Activated naive CD4-positive, alpha-beta T cell treated with anti-CD3 and anti-CD28 coated beads for 36 hours (primary cell): Measurements from ENCODE around the gene DCANP1. TPM values are rescaled to one million over a fixed set of nuclear protein-coding genes. Genes with fewer than 3 reads are reported as not detected.

ENCODE experiments used
- CTCF ChIA-PET: fragments of 350-600 bp; sonication (Branson Sonifier 250); formaldehyde crosslinking; loops from one replicate; lab custom pipeline; 2021; ENCODE audit warnings: antibody characterized with exemption; lab: Charles Lee
- DNase-seq: peaks from one replicate; pipeline ENCODE4 v3.0.0-alpha.2; 2020
- H3K27ac Mint-ChIP-seq: one replicate; pipeline ENCODE4 v1.8.0; 2021; ENCODE audit warnings: mild to moderate bottlenecking, mixed read lengths
- H3K27me3 Mint-ChIP-seq: one replicate; pipeline ENCODE4 v1.8.0; 2021; ENCODE audit warnings: low read depth, mixed read lengths
- H3K36me3 Mint-ChIP-seq: one replicate; pipeline ENCODE4 v1.8.0; 2021; ENCODE audit warnings: low read depth, mixed read lengths
- H3K4me1 Mint-ChIP-seq: one replicate; pipeline ENCODE4 v1.8.0; 2021; ENCODE audit warnings: low read depth, mixed read lengths
- H3K4me3 Mint-ChIP-seq: one replicate; pipeline ENCODE4 v1.8.0; 2021; ENCODE audit warnings: mild to moderate bottlenecking, moderate library complexity, mixed read lengths
- H3K9me3 Mint-ChIP-seq: one replicate; pipeline ENCODE4 v1.8.0; 2021; ENCODE audit warnings: mixed read lengths
- intact Hi-C: fragments of 100-400 bp; cut with micrococcal nuclease; formaldehyde crosslinking; loops from one replicate; pipeline ENCODE4 v1.15.1; 2023
- total RNA-seq, 2 experiments: library from RNA; stranded (reverse); gene quantifications; one replicate each; pipeline ENCODE4 v1.2.3, GENCODE V29; 2021

DCANP1 gene
- total RNA-seq, 2 experiments from 2014 or later: not detected

DNA sequence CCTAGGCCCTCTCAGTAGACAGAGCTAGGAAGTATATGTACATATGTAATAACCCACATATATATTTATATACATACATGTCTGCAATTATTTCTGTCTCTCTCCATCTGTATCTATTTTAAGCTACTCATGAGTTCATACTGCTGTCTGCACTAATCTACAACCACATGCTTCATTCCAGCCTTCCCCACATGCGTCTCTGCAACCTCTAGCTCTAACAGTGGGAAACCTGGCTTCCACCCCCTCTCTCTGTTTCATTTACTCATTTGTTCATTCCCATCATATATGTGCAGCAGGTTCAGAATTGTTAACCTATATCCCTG is 23.3 kb downstream of the DCANP1 start:
- CTCF ChIA-PET: interaction anchor here (0.8 to 2.4 kb wide), 3 partner anchors 19 to 142 kb away, joined by 3 to 10 read pairs (median 3); no protein-coding TSS in a partner anchor
- DNase-seq: no peak
- Mint-ChIP-seq H3K27me3 (peaks cover 6% of the 10 kb centered on the region), H3K4me1 (peaks cover 3% of the 10 kb centered on the region), H3K27ac (no peak overlapping the region), H3K9me3 (peaks cover 9% of the 10 kb centered on the region), H3K4me3 (no peak overlapping the region), H3K36me3 (peaks cover 2% of the 10 kb centered on the region)
- intact Hi-C loops: no loop called here

DNA sequence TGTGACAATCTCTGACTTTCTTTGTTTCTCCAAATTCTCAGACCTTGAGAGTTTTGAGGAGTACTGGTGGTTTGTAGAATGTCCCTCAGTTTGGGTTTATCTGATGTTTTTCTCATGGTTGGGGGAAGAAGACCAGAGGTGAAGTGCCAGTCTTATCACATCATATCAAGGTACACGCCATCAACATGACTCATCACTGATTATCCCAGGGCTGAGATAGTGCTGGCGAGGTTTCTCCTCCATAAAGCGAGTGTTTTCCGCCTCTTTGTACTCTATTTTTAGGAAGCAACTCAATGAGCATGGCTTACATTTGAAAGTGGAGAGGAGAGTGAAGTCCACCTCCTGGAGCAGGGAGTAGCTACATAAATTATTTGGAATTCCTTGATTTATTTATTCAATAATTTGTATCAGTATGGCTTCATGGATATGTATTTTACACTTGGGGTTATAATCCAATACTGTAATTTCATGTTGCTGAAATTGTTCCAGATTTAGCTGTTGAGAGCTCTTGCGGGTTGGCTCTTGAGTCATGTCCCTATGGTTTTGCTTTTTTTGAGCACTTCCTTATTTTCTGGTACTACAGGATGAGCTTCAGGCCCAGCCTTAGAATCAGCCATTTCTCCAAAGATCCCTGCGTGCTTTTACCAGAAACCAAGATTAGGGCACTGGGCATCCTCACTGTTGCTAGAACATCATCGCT is 23.9 kb downstream of the DCANP1 start:
- CTCF ChIA-PET: interaction anchor here (0.6 to 1.0 kb wide), 3 partner anchors 19 to 439 kb away, joined by 3 read pairs; no protein-coding TSS in a partner anchor
- no peak overlapping the region for H3K27ac Mint-ChIP-seq
- no peak overlapping the region for H3K4me3 Mint-ChIP-seq
- H3K9me3 Mint-ChIP-seq: peaks cover 5% of the 10 kb centered on the region
- peaks cover 3% of the 10 kb centered on the region for H3K4me1 Mint-ChIP-seq
- H3K27me3 Mint-ChIP-seq: peaks cover 9% of the 10 kb centered on the region
- no peak for DNase-seq
- H3K36me3 Mint-ChIP-seq: peaks cover 2% of the 10 kb centered on the region
- intact Hi-C loops: no loop called here

DNA sequence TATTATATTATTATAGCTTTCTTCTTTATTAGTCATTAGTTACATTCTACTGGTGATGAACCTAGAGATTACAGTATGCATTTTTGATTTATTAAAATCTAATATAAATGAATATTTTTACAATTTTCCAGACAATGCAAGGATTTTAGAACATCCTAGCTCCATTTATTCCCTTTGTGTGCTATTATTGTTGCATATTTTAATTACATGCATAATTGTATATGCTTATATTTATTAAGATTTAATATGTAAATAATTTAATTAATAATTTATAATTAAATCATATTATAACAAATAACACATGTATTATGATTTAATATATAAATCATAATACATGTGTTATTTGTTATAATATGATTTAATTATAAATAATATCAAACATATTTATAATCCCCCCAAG is 24.7 kb downstream of the DCANP1 start:
- intact Hi-C loops: no loop called here
- peaks cover 9% of the 10 kb centered on the region for H3K27me3 Mint-ChIP-seq
- H3K36me3 Mint-ChIP-seq: peaks cover 2% of the 10 kb centered on the region
- H3K4me3 Mint-ChIP-seq: no peak overlapping the region
- H3K9me3 Mint-ChIP-seq: peaks cover 5% of the 10 kb centered on the region
- no peak for DNase-seq
- CTCF ChIA-PET: interaction anchor here (0.6 kb wide), 1 partner anchor 119 kb away, joined by 4 read pairs; no protein-coding TSS in a partner anchor
- H3K27ac Mint-ChIP-seq: no peak overlapping the region
- H3K4me1 Mint-ChIP-seq: peaks cover 3% of the 10 kb centered on the region

DNA sequence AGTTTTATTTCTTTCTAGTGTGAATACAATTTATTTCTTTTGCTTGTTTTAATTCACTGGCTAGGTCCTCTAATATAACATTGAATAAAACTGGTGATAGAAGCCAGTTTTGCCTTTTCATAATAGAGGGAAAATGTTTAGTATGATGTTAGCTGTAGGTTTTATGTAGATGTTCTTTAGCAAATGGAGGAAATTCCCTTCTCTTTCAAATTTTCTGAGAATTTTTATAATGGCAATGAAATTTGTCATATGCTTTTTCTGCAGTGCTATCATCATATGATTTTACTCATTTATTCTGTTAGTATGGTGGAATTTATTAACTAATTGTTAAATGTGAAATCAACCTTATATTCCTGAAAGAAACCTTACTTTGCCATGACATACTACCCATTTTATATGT is 30.1 kb downstream of the DCANP1 start:
- Mint-ChIP-seq H3K9me3 (peaks cover 5% of the 10 kb centered on the region), H3K4me1 (no peaks in the 10 kb centered on the region), H3K27me3 (peaks cover 11% of the 10 kb centered on the region), H3K4me3 (no peak overlapping the region), H3K36me3 (peaks cover 2% of the 10 kb centered on the region), H3K27ac (no peak overlapping the region)
- intact Hi-C loops: no loop called here
- DNase-seq: no peak
- CTCF ChIA-PET: no interaction called here

DNA sequence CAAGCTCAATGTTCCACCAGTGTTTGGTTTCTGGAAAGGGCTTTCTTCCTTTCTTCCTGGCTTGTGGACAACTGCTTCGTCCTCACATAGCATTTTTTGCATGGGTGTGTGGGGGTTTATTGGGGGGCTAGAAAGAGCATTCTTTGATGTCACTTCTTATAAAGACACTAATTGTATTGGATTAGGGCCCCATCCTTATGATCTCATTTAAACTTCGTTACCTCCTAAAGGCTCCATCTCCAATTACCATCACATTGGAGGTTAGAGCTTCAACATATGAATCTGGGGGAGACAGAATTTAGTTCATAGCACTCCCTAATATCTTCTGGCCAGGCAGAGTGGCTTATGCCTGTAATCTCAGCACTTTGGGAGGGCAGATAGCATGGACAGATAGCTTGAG is 42.1 kb downstream of the DCANP1 start:
- Mint-ChIP-seq H3K4me1 (peaks cover 5% of the 10 kb centered on the region), H3K27me3 (peaks cover 7% of the 10 kb centered on the region), H3K36me3 (no peaks in the 10 kb centered on the region), H3K4me3 (no peak overlapping the region), H3K27ac (no peak overlapping the region), H3K9me3 (peaks cover 3% of the 10 kb centered on the region)
- no peak for DNase-seq
- CTCF ChIA-PET: interaction anchor here (1.8 kb wide), 1 partner anchor 21 kb away, joined by 6 read pairs; no protein-coding TSS in a partner anchor
- intact Hi-C loops: no loop called here

DNA sequence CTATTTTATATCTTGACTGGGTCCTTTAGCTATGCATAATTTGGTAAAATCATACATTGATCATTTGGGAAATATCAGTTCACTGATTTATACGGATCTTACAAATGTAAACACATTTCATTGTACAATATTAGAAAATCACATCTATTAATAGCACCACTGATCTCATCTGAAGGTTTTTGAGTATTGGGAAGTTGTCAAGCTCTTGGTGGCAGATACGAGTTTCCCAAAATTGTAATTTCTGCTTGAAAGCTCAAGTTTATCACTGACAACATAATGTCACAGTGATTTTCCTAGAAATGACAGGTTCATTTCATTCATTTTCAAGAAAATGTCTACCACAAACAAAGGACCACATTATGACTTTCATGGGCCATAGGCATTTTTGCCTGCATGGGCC is 45.1 kb downstream of the DCANP1 start:
- Mint-ChIP-seq H3K27ac (no peak overlapping the region), H3K27me3 (peaks cover 4% of the 10 kb centered on the region), H3K4me1 (peaks cover 16% of the 10 kb centered on the region), H3K4me3 (no peak overlapping the region), H3K9me3 (peaks cover 3% of the 10 kb centered on the region), H3K36me3 (peaks cover 5% of the 10 kb centered on the region)
- no peak for DNase-seq
- CTCF ChIA-PET: interaction anchor here (0.7 kb wide), 1 partner anchor 23 kb away, joined by 3 read pairs; no protein-coding TSS in a partner anchor
- intact Hi-C loops: no loop called here

DNA sequence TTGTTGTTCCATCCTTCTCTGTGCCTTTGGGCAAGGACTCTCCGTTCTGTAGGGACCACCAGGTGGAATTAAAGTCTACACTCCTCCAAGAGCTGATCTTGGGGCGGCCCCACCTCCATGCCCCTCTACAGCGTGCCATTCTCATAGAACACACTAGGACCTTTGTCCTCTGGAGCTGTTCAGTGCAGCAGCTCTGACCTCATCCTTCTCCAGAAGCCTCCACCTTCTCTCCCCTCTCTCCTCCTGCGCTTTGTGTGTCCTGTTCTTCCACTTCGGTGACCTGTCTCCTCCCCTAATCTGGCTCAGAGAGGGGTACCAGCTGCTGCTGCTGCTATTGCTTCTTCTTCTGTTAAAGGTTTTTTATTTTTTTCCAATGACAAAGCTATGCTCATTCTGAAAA is 46.3 kb downstream of the DCANP1 start:
- peaks cover 26% of the 10 kb centered on the region for H3K4me1 Mint-ChIP-seq
- CTCF ChIA-PET: interaction anchor here (1.1 kb wide), 1 partner anchor 25 kb away, joined by 3 read pairs; no protein-coding TSS in a partner anchor
- intact Hi-C loops: no loop called here
- peaks cover 3% of the 10 kb centered on the region for H3K9me3 Mint-ChIP-seq
- H3K4me3 Mint-ChIP-seq: peak overlapping the region; percentile 7
- peaks cover 7% of the 10 kb centered on the region for H3K36me3 Mint-ChIP-seq
- peaks cover 4% of the 10 kb centered on the region for H3K27me3 Mint-ChIP-seq
- no peak overlapping the region for H3K27ac Mint-ChIP-seq
- no peak for DNase-seq

DNA sequence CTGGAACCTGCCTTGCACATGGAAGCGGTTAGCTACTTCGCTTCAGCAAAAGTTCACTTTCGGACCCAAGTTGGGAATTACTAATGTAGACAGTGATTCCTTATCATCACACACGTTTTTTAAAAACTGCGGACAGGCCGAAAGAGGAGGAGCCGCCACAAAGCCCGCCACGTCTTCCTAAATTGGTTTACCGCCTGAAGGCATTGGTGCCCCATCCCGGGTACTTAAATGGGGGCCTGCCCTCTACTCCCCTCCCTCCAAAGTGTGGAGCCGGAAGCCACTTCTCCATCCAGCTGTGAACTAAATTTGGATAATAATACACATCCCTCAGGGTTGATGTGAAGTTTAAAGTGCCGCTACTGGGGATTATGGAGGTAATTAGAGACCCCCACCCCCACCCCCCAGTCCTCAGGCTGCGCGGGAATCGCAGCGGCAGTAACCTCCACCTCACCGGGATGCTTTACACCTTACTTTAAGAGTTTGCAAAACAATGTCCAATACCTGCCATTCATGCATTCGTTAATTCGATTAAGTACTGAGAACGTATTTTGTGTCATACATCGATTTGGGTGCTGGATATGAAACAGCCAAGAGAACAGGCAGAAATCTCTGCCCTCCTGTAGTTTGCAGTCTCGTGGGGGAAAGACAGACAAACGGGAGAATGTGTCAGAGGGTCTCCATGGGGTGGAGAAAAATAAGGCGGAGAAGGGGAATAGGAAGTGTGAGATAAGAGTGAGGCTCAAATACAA is 47.2 kb downstream of the DCANP1 start:
- intact Hi-C loops: loop anchor here (1.0 to 2.0 kb wide), 2 partner anchors 23 to 26 kb away; no protein-coding TSS in a partner anchor
- H3K4me1 Mint-ChIP-seq: peaks cover 35% of the 10 kb centered on the region
- no peak for DNase-seq
- peaks cover under 1% of the 10 kb centered on the region for H3K9me3 Mint-ChIP-seq
- CTCF ChIA-PET: no interaction called here
- peak overlapping the region; percentile 78 for H3K27ac Mint-ChIP-seq
- H3K27me3 Mint-ChIP-seq: peaks cover under 1% of the 10 kb centered on the region
- peak overlapping the region; percentile 85 for H3K4me3 Mint-ChIP-seq
- H3K36me3 Mint-ChIP-seq: peaks cover 10% of the 10 kb centered on the region

DNA sequence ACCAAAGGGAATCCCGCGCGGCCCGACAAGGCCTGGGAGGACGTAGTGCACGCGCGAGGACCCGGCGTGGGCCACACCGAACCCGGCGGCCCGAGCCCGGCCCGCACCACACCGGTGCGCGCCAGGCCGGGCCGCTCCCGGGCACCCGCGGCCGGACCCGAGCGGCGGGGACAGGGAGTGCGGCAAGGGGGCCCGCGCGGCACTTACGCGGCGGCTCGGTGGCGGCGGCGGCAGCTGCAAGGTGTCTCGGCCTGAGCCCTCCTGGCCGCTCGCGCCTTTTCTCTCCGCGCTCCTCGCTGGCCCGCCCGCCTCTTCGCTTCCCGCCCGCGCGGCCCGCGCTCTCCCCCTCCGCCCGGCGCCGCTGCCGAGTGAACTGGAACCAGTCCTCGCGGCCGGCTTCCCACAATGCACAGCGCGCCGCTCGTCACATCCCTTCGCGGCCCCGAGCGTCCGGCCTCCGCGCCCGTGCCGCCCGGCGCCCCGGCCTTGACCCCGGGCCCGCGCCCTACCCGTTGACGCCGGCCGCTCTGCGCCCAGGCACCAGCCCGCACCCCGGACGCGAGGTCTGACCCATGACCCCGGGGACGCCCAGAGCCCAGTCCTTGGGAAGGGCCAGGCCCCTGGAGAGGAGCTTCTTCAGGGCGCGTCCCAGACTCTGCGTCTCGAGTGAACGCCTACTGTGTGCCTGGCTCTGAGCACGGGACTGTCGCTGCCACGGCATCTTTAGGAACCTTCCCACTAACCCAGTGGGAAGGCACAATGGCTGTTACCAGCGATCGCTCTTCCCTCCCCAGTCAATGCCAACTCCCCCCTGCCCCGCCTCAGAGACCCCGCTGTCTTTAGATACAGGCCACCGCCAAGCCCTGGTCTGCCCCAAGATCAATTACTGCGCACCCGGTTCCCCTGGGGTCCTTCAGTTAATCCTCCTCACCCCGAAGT is 48.0 kb downstream of the DCANP1 start, which contains the start of gene MACROH2A1:
Gene MACROH2A1, minus strand, starts transcription at position 377 of the 939 bp plus-strand sequence. CDS start 10,138 bp downstream, outside the sequence.
- intact Hi-C loops: loop anchor here (1.0 to 2.0 kb wide), 2 partner anchors 22 to 27 kb away; no protein-coding TSS in a partner anchor
- H3K36me3 Mint-ChIP-seq: peaks cover 14% of the 10 kb centered on the region
- H3K4me1 Mint-ChIP-seq: peaks cover 44% of the 10 kb centered on the region
- CTCF ChIA-PET: no interaction called here
- peak within 1 kb of the TSS; percentile 85 for H3K4me3 Mint-ChIP-seq
- DNase-seq: peak; percentile 87
- no peaks in the 10 kb centered on the region for H3K9me3 Mint-ChIP-seq
- H3K27ac Mint-ChIP-seq: peak within 1 kb of the TSS; percentile 81
- no peaks in the 10 kb centered on the region for H3K27me3 Mint-ChIP-seq

DNA sequence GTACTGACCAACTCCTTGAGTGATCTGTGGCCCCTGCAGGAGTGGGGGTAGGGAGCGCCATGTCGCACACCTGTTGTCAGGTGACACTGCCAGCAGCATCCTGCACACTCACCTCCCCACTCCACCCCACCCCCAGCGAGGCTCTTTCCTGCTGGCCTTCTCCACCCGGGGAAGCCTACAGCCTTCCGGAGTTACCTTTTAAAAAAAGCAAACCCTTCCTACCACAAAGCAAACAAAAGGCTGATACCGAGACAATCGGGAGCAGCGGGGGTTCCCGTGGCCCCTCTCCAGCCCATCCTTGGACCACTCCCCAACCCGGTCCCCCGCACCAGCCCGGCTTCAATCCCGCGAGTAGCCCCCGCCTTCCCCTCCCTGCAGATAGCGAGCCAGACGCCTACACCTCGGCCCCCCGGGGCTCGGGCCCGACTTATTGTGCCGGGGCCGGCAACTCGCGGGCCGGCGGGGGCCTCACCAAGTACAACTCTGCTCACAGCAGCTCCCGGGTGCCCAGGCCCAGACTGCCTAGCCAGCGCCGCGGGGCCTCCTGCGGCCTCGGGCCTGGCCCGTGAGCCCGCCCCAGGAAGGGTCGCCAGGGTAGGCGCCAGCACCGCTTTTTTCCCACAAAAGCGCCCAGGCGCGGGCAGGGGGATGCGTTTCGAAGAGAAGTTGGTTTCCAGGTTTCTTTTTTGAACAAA is 48.8 kb downstream of the DCANP1 start:
- intact Hi-C loops: loop anchor here (2.0 kb wide), 1 partner anchor 22 kb away; no protein-coding TSS in a partner anchor
- Mint-ChIP-seq H3K4me3 (peak overlapping the region; percentile 84), H3K9me3 (no peaks in the 10 kb centered on the region), H3K4me1 (peaks cover 47% of the 10 kb centered on the region), H3K36me3 (peaks cover 15% of the 10 kb centered on the region), H3K27ac (peak overlapping the region; percentile 81), H3K27me3 (no peaks in the 10 kb centered on the region)
- CTCF ChIA-PET: no interaction called here
- peak; percentile 81 for DNase-seq

DNA sequence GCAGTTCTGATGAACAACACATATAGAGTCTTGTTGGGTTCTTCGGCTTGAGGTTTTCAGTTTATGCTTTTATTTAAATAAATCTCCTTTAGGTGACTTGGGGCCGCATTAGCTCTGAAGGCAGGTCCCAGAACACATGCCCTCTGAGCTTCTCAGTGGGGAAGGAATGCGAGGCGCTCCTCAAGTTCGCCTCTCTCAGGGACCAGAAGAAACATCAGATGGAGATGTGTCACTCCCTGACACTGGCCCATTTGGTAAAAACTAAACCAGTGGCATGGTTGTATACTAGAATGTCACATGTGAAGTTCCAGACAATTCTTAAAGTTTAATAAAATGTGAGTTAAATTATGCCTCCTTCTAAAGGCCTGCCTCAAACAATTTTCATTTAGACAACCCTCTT is 50.1 kb downstream of the DCANP1 start:
- Mint-ChIP-seq H3K9me3 (no peaks in the 10 kb centered on the region), H3K27ac (no peak overlapping the region), H3K4me1 (peaks cover 59% of the 10 kb centered on the region), H3K4me3 (peak overlapping the region; percentile 28), H3K36me3 (peaks cover 23% of the 10 kb centered on the region), H3K27me3 (no peaks in the 10 kb centered on the region)
- DNase-seq: no peak
- intact Hi-C loops: no loop called here
- CTCF ChIA-PET: interaction anchor here (0.6 to 1.4 kb wide), 2 partner anchors 10 to 29 kb away, joined by 3 to 4 read pairs; no protein-coding TSS in a partner anchor
